Activated naive CD4-positive, alpha-beta T cell (primary cell): ENCODE data around the gene ADD2.
A peak's percentile ranks its signal among the peaks of the same experiment; 100 is the strongest.

Experiments
- DNase-seq, 4 experiments: peaks; one replicate each; lab custom pipeline; 2025; lab: John Stamatoyannopoulos, UW

The ADD2 gene

DNA sequence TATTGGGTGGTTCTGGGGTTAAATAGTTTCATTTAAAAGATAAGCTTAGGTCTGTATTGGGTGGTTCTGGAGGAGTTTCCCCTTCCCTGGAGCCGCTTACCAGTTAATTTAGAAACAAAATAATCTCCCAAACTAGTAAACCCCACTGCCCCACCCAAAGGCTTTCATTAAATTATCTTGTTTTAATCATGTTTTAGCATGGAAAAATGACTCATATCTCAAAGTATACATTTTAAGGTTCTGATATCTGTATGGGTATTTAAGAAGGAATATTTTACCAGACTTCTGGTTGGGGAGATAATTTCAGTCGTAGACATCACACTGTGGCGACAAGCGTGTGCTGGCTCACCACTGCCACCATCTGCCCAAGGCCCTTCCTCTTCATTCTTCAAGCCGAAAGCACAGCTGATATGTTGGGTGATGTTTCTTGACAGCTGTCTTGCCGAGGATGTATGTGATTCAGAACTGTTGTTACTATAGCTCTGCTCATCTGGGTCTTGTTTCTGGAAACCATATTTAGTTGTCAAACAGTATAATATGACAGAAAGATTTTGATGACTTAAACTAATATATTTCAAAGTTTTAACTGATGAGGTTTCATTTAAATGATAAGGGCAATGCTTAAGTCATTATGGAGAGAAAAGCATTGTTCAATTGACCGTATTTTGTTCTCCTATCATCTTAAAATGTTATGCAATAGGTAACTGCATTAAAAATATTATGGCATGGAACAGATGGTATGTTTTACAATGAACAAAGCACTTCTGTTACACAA, 17.3 kb upstream of the ADD2 start:
- peak in 2 of 4 experiments; percentile 8 to 41 for DNase-seq

DNA sequence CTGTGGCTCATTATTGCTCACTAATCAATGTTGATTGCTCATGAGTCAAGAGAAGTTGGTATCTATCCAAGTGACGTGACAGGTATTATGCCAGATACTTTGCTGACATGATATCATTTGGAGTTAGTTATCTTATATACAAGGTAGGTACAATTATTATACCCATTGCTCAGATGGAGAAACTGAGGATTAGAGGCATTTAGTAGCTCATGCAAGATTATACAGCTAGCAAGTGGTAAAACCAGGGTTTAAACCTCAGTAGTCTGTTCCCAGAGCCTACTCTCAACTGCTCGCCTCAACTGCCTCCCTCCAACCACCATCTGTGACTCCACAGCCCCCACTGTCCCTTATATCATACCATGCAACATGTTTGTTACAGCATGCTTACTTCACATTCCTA, 16.3 kb upstream of the ADD2 start:
- no peak for DNase-seq

DNA sequence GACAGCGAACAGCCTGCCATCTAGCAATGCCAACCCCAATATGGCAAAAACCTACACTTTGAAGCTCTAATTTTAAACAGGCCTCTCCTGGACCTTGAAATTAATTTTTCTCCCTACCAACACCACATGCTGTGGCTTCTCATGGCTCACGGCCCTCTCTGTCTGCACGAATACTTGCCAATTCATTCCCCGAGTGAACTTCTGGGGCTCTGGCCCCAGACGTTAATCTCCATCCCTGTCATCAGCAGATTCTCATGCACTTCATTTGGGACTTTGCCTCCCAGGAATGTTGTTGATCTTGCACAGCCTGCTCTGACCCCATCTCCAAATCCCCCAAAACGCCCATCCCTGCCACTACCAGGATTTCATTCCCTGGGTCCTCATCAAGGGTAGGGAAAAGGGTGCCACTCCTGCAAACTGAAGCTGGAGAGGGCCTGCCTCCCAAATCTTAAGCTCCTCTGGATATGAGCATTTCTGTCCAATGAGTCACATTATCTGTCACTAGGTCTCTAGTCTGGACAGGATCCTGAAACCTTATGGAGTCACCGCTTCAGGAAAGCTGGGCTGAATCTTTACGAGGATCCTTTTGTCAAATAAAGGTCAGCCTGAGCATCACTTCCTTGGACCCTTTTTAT, 12.0 kb upstream of the ADD2 start:
- no peak for DNase-seq

DNA sequence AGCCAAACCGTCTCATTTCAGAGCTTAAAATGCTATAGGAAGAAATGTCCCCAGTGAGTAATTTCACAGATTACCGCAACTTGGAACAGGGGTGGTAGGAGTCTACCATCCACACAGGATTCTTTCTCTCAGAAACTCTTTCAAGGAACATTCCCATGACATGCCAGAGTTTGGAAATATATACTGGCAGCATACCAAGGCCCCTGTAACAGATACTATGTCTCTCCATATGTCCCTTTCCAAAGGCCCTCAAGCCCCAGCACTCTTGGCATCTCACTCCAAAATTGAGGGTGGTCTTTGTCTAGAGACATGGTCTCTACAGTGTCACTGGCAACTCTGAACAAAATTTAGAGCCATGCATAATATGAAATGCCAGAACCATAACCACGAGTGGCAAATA, 11.5 kb upstream of the ADD2 start:
- no peak for DNase-seq

DNA sequence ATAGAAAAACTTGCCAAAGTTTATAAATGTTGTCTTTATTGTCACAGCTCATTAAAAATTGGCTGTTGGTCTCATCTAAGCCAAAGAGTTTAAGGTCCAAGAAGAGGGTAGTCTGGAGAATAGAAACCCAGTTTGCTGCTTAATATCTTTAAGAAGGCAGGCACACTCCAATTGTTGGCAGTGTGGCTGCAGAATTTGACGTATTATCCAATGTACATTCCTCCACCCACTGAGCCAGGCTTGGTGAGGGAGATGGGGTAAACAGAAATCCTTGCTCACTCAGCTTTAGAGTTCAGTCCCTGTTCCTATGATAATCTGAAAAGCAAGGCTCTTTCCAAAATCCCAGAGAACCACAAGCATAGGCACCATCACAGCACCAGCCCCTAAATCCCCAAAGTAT, 10.7 kb upstream of the ADD2 start:
- no peak for DNase-seq

GRCh38 chr2:70777450-70777849, 9.4 kb upstream of the ADD2 start:
- DNase-seq = no peak

DNA sequence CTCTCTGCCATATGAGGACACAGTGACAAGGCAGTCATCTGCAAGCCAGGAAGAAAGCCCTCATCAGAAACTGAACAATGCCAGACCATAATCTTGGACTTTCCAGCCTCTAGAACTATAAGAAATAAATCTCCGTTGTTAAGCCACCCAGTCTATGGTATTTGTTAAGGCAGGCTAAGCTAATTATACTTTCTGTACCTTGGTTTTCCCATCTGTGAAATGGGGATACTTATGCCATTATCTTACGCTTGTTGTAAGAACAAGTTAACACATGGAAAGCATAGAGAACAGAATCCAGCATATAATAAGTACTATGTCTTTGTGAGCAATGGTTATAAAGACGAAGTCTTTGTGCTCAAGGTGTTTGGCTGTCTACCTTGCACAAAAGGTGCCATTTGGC, 8.3 kb upstream of the ADD2 start:
- no peak for DNase-seq

DNA sequence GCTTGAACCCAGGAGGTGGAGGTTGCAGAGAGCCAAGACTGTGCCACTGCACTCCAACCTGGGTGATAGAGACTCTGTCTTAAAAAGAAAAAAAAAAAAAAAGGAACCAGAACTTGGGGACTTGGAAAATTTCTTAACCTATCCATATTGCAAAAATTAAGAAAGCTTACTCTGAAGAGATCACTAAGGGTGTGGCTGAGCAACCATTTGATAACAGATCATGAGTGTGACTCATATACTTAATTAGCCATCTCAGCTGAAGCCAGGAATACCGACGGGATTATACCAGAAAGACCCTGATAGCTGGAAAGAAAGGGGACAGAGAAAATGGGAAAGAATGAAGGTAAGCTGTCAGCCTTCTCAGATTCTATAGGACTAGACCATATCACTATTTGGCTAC, 7.1 kb upstream of the ADD2 start:
- no peak for DNase-seq

GRCh38 chr2:70772486-70773155, 4.6 kb upstream of the ADD2 start:
- no peak for DNase-seq

GRCh38 chr2:70771446-70771845, 3.4 kb upstream of the ADD2 start:
- no peak for DNase-seq

GRCh38 chr2:70769450-70769849, 1.4 kb upstream of the ADD2 start:
- no peak for DNase-seq

- no peak for DNase-seq
Measured at GRCh38 chr2:70768590-70769085, 638 bp upstream of the ADD2 start.

DNA sequence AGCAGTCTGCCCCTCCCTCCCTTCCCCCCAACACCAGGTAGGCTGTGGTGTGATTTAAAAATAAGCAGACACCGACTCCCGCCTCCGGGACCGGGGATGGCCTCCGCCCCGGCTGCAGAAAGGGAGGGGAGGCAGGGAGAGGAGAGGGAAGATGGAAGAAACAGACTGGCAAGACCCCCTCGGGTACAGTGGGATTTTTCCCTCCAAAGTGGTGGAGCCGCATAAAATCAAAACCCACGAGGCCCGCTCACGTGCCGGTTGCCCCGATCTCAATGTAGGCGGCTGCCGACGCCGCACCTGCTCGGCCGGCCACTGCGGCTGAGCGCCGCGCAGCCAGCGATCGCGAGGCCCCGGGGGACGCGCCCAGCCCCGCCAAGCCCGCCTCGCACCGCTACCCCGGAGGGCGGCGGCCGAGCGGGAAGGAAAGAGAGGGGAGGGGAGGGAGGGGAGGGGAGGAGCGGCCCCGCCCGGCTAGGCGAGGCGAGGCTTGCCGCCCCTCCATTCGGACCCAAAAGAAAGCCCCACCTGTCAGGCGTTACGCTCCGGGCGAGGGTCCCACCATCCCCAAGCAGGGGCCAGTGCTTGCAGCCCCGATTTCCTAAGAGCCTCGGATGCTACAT, 811 bp downstream of the ADD2 start:
- peak in 1 of 4 experiments; percentile 17 for DNase-seq

GRCh38 chr2:70766357-70767078, 1.5 kb downstream of the ADD2 start:
- DNase-seq = no peak

GRCh38 chr2:70765507-70765906, 2.5 kb downstream of the ADD2 start:
- DNase-seq = no peak

GRCh38 chr2:70759446-70759845, 8.6 kb downstream of the ADD2 start:
- no peak for DNase-seq

- DNase-seq = no peak
Measured at GRCh38 chr2:70757966-70758365, 10.0 kb downstream of the ADD2 start.

- DNase-seq = no peak
Measured at GRCh38 chr2:70757360-70757759, 10.6 kb downstream of the ADD2 start.

- DNase-seq = no peak
Measured at GRCh38 chr2:70756128-70756527, 11.9 kb downstream of the ADD2 start.

GRCh38 chr2:70753902-70754301, 14.1 kb downstream of the ADD2 start:
- no peak for DNase-seq

- no peak for DNase-seq
Measured at GRCh38 chr2:70753031-70753430, 15.0 kb downstream of the ADD2 start.

- no peak for DNase-seq
Measured at GRCh38 chr2:70752396-70752795, 15.6 kb downstream of the ADD2 start.
